DND-41 (cell line): ENCODE results near the gene PPP1R14C.

Experiments
- ATAC-seq: fragments of 200-7000 bp; cut with Tn5 transposase; 3 replicates; pipeline ENCODE4 v1.9.1; 2021; ENCODE audit warnings: low read depth; ENCODE audit not compliant: insufficient read depth
- DNase-seq: peaks from one replicate; pipeline ENCODE4 v3.0.0-alpha.2; 2020
- H2AFZ ChIP-seq: 2 replicates; pipeline ENCODE4 v1.6.0; 2012; ENCODE audit warnings: low read depth, low read length
- H3K27ac ChIP-seq: 2 replicates; pipeline ENCODE4 v1.5.1; 2012; ENCODE audit warnings: low read length, inconsistent platforms
- H3K27me3 ChIP-seq: fragments of 200-600 bp; sonication (generic); 2 replicates; pipeline ENCODE4 v1.6.0; 2012; ENCODE audit warnings: low read length, mild to moderate bottlenecking, inconsistent platforms; ENCODE audit not compliant: insufficient read depth, poor library complexity
- H3K36me3 ChIP-seq: 2 replicates; pipeline ENCODE4 v1.5.1; 2012; ENCODE audit warnings: low read length, inconsistent platforms; ENCODE audit not compliant: insufficient read depth
- H3K4me1 ChIP-seq: 2 replicates; pipeline ENCODE4 v1.5.1; 2012; ENCODE audit warnings: mild to moderate bottlenecking, low read length; ENCODE audit not compliant: insufficient read depth
- H3K4me2 ChIP-seq: 2 replicates; pipeline ENCODE4 v1.6.0; 2012; ENCODE audit warnings: mild to moderate bottlenecking, moderate library complexity, low read length, inconsistent platforms; ENCODE audit not compliant: insufficient read depth
- H3K4me3 ChIP-seq, 2 experiments: fragments of 200-600 bp in 1 of 2; shearing (Covaris generic) in 1 of 2; 2 replicates each; pipeline ENCODE4 v1.5.1; 2012 to 2016; ENCODE audit warnings: inconsistent platforms in 2 of 2, low read length in 2 of 2, mild to moderate bottlenecking in 2 of 2, low read depth in 1 of 2, moderate library complexity in 1 of 2
- H3K79me2 ChIP-seq: 2 replicates; pipeline ENCODE4 v1.6.0; 2012; ENCODE audit warnings: low read length, inconsistent platforms; ENCODE audit not compliant: insufficient read depth
- H3K9ac ChIP-seq: 2 replicates; pipeline ENCODE4 v1.6.0; 2012; ENCODE audit warnings: low read depth, mild to moderate bottlenecking, inconsistent platforms, low read length, moderate library complexity
- H3K9me3 ChIP-seq: 2 replicates; pipeline ENCODE4 v1.5.1; 2012; ENCODE audit warnings: low read length, moderate library complexity, mild to moderate bottlenecking, inconsistent platforms; ENCODE audit not compliant: insufficient read depth, severe bottlenecking
- H4K20me1 ChIP-seq: 2 replicates; pipeline ENCODE4 v1.6.0; 2012; ENCODE audit warnings: low read length; ENCODE audit not compliant: insufficient read depth
- EZH2 ChIP-seq: IDR thresholded peaks from 3 replicates; pipeline ENCODE4 v1.6.1; 2012; ENCODE audit warnings: borderline replicate concordance, low read depth, mild to moderate bottlenecking, moderate library complexity, low read length, inconsistent platforms; ENCODE audit not compliant: severe bottlenecking
- TF ChIP-seq, protein P1 (sequence below): IDR thresholded peaks from 2 replicates; pipeline ENCODE4 v1.5.1; 2012; ENCODE audit warnings: borderline replicate concordance, low read length, moderate library complexity, mild to moderate bottlenecking; ENCODE audit not compliant: poor library complexity, severe bottlenecking; ENCODE audit errors: extremely low read depth

Gene PPP1R14C

DNA sequence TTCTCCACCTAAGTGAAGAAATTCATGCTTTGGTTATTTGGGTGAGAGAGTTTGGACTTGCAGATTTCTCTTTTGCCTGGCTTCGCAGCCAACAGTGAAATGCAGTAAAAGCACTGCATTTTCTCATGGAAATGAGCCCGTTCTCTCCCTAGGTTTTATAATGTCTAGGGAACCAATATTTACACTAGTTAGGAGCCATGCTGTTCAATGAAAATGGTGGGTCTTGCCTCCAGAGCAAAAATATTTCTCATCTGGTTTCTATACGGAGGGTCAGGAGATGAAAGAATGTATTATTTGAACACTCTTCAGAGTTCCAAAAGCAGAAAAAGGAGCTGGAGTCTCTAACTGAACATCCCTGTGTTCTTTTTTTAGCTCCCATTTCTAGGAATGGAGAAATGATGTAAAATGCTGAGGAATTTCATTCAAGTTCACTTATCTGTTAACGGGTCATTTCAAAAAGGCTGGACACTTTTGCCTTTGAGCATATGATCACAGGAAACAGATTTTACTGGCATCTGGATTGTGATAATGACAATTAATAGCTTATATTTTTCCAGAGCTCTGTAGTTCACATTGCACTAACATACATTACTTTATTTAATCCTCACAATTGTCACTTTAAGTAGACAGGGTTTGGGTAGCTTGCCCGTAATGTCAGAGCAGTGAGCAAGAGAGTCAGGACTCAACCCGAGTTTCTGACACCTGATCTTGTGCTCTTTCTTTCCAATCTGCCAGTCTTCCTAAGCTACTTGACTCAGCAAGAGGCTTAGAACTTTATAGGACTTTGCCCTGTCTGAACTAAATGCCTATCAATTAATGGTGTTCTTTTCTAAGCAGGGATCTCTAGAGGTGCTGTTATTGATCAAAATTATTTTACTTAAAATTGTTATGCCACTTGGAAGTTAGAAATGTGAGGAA is 78.0 kb downstream of the PPP1R14C start:
- no peaks in the 10 kb centered on the region for H3K36me3 ChIP-seq
- H3K4me1 ChIP-seq, result no peaks in the 10 kb centered on the region
- H3K4me3 ChIP-seq, result no peak overlapping the region
- no peak overlapping the region for H3K27ac ChIP-seq
- ATAC-seq (no peak), DNase-seq (no peak)
- H3K9ac ChIP-seq, result no peak overlapping the region
- H4K20me1 ChIP-seq, result no peaks in the 10 kb centered on the region
- no peaks in the 10 kb centered on the region for H3K27me3 ChIP-seq
- TF ChIP-seq EZH2, result no peak
- TF ChIP-seq, protein P1, sequence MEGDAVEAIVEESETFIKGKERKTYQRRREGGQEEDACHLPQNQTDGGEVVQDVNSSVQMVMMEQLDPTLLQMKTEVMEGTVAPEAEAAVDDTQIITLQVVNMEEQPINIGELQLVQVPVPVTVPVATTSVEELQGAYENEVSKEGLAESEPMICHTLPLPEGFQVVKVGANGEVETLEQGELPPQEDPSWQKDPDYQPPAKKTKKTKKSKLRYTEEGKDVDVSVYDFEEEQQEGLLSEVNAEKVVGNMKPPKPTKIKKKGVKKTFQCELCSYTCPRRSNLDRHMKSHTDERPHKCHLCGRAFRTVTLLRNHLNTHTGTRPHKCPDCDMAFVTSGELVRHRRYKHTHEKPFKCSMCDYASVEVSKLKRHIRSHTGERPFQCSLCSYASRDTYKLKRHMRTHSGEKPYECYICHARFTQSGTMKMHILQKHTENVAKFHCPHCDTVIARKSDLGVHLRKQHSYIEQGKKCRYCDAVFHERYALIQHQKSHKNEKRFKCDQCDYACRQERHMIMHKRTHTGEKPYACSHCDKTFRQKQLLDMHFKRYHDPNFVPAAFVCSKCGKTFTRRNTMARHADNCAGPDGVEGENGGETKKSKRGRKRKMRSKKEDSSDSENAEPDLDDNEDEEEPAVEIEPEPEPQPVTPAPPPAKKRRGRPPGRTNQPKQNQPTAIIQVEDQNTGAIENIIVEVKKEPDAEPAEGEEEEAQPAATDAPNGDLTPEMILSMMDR, result no peak
- H3K9me3 ChIP-seq, result no peaks in the 10 kb centered on the region
- no peak overlapping the region for H3K4me2 ChIP-seq
- H3K79me2 ChIP-seq, result no peaks in the 10 kb centered on the region
- no peak overlapping the region for H2AFZ ChIP-seq

DNA sequence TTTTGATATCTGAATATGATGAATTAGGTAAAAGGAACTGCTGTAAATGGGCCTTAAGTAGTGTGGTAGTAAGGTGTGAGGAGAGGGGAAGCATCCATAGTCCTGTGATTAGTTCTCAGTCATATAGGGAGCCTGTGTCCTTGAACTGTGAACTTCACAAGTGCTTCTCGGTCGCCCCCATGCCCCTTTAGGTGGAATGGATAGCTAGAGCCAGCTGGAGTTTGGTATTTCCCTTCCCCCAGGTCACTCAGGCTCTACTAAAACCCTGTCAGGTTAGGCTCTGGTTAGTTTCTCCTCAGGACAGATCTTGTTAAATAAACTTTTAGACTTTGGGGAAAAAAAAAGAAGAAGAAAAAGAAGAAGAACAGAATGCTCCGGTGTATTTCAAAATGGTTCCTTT is 82.0 kb downstream of the PPP1R14C start:
- Histone ChIP-seq H3K79me2 (no peaks in the 10 kb centered on the region), H4K20me1 (no peaks in the 10 kb centered on the region), H2AFZ (no peak overlapping the region), H3K36me3 (no peaks in the 10 kb centered on the region), H3K4me3 (no peak overlapping the region), H3K9me3 (no peaks in the 10 kb centered on the region), H3K9ac (no peak overlapping the region), H3K4me1 (no peaks in the 10 kb centered on the region), H3K27me3 (peaks cover 11% of the 10 kb centered on the region), H3K4me2 (no peak overlapping the region), H3K27ac (no peak overlapping the region)
- ATAC-seq, result no peak
- TF ChIP-seq EZH2, result no peak
- TF ChIP-seq, protein P1, result no peak
- DNase-seq, result no peak

DNA sequence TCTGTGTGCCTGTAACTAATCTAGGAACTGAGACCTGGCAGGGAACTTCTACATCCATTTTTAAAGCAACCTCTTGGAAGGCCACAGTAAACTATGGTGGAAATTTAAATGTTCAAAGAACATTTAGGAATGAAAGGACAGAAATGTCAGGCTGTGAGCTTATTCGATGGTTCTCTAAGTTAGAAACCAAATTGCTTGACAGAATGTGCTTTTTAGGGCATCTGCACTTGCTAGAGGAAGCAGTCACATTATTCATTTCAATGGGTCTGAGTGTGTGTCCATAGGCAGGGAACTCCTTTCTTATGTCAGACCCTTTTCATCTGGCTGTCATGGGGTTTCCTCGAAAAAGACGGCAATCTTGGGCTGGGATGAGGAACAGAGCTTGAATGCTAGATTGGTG is 84.4 kb downstream of the PPP1R14C start:
- peaks cover 15% of the 10 kb centered on the region for H3K27me3 ChIP-seq
- TF ChIP-seq, protein P1, result no peak
- no peak for TF ChIP-seq EZH2
- no peaks in the 10 kb centered on the region for H3K36me3 ChIP-seq
- ATAC-seq (no peak), DNase-seq (no peak)
- H2AFZ ChIP-seq, result no peak overlapping the region
- H3K9me3 ChIP-seq, result no peaks in the 10 kb centered on the region
- no peak overlapping the region for H3K9ac ChIP-seq
- no peak overlapping the region for H3K27ac ChIP-seq
- no peaks in the 10 kb centered on the region for H3K79me2 ChIP-seq
- H4K20me1 ChIP-seq, result no peaks in the 10 kb centered on the region
- no peak overlapping the region for H3K4me3 ChIP-seq
- H3K4me2 ChIP-seq, result no peak overlapping the region
- H3K4me1 ChIP-seq, result no peaks in the 10 kb centered on the region
